Uterus (tissue), 4 donors: Measurements from ENCODE around the gene PRR3. TPM values are rescaled to one million over a fixed set of nuclear protein-coding genes. Genes with fewer than 3 reads are reported as not detected.

ENCODE experiments used
- microRNA counts, 2 donors: library from miRNA; unstranded; fragments of <30 nt; microRNA quantifications; one replicate each; lab custom pipeline; 2016 to 2017
- microRNA-seq: library from miRNA; unstranded; fragments of <30 nt; microRNA quantifications from one replicate; pipeline ENCODE4, GENCODE V29; 2016; ENCODE audit warnings: borderline microRNAs expressed, borderline replicate concordance
- small RNA-seq: library from RNA; depleted of rRNA; stranded (forward); fragments of <200 nt; gene quantifications from one replicate; pipeline ENCODE3, GENCODE V24; 2016
- total RNA-seq, 4 donors: library from RNA; depleted of rRNA in 3 of 4; stranded (reverse); fragments of >200 nt in 3 of 4; gene quantifications; one replicate each; pipeline versions ENCODE4 v1.1.0 to v1.2.4, GENCODE V29; 2014 to 2023
- donor health status: DM: yes; HTN: yes; CAD: no.

The PRR3 gene
- total RNA-seq, 4 donors from 2014 or later: 4.4 to 23.0 (median 16.2) TPM

MicroRNAs encoded within 50 kb of the gene (microRNA counts, 767-probe panel; counts per million panel counts)
- microRNA hsa-miR-877-5p (lab: Ali Mortazavi, UCI): 0 counts per million in 2 donors

Small RNA genes within 50 kb of the gene (microRNA-seq; reads per million reads assigned to microRNA genes)
- 34.3 reads per million, percentile 40 among the genes with 10 or more reads in this experiment for gene MIR877

Small RNA genes within 50 kb of the gene (small RNA-seq; reads per million reads assigned to genes)
- gene MIR877: 0.48 reads per million

Other genes with a start within 250 kb of the PRR3 start
- 10 to 100 TPM in 3 of 4 donors, 1 to 10 TPM in 1; 3.2 to 29.7 (median 18.7) TPM for gene TRIM39, start 230.4 kb upstream of the PRR3 start, total RNA-seq
- gene RPP21, start 212.1 kb upstream of the PRR3 start, total RNA-seq: 100 to 1,000 TPM in 1 of 4 donors, 10 to 100 TPM in 3; 12.9 to 220 (median 66.1) TPM
- 100 to 1,000 TPM; 207 to 628 (median 416) TPM for gene HLA-E, start 67.8 kb upstream of the PRR3 start, total RNA-seq
- 100 to 1,000 TPM in 2 of 4 donors, 10 to 100 TPM in 1, 1 to 10 TPM in 1; 7.2 to 150 (median 79.5) TPM for gene GNL1, start 806 bp upstream of the PRR3 start, total RNA-seq
- gene ABCF1, start 14.1 kb downstream of the PRR3 start, total RNA-seq: 10 to 100 TPM; 17.4 to 48.6 (median 28.9) TPM
- gene PPP1R10, start 59.9 kb downstream of the PRR3 start, total RNA-seq: 10 to 100 TPM; 24.1 to 86.0 (median 40.2) TPM
- 10 to 100 TPM; 15.1 to 45.5 (median 36.7) TPM for gene MRPS18B, start 60.5 kb downstream of the PRR3 start, total RNA-seq
- gene ATAT1, start 69.6 kb downstream of the PRR3 start, total RNA-seq: 10 to 100 TPM in 2 of 4 donors, 1 to 10 TPM in 1, not detected in 1; 8.5 to 10.2 (median 10.1) TPM
- gene C6orf136, start 89.8 kb downstream of the PRR3 start, total RNA-seq: 10 to 100 TPM in 1 of 4 donors, 1 to 10 TPM in 3; 5.6 to 22.2 (median 7.7) TPM
- gene DHX16, start 115.7 kb downstream of the PRR3 start, total RNA-seq: 10 to 100 TPM in 2 of 4 donors, 1 to 10 TPM in 2; 3.2 to 31.8 (median 16.3) TPM
- gene PPP1R18, start 129.3 kb downstream of the PRR3 start, total RNA-seq: 100 to 1,000 TPM in 1 of 4 donors, 10 to 100 TPM in 3; 15.4 to 114 (median 18.2) TPM
- 10 to 100 TPM in 1 of 4 donors, 1 to 10 TPM in 2, under 1 TPM in 1; 0.59 to 29.3 (median 5.4) TPM for gene NRM, start 133.7 kb downstream of the PRR3 start, total RNA-seq
- 10 to 100 TPM in 2 of 4 donors, 1 to 10 TPM in 2; 3.1 to 61.9 (median 10.2) TPM for gene MDC1, start 160.0 kb downstream of the PRR3 start, total RNA-seq
- gene TUBB, start 163.1 kb downstream of the PRR3 start, total RNA-seq: 100 to 1,000 TPM; 130 to 426 (median 290) TPM
- gene FLOT1, start 185.4 kb downstream of the PRR3 start, total RNA-seq: 100 to 1,000 TPM in 1 of 4 donors, 10 to 100 TPM in 3; 47.1 to 155 (median 64.6) TPM
- gene IER3, start 187.3 kb downstream of the PRR3 start, total RNA-seq: 10 to 100 TPM in 2 of 4 donors, 1 to 10 TPM in 1, under 1 TPM in 1; 0.88 to 23.8 (median 10.4) TPM